Measurements from ENCODE around the gene USP5.

Gene USP5

DNA sequence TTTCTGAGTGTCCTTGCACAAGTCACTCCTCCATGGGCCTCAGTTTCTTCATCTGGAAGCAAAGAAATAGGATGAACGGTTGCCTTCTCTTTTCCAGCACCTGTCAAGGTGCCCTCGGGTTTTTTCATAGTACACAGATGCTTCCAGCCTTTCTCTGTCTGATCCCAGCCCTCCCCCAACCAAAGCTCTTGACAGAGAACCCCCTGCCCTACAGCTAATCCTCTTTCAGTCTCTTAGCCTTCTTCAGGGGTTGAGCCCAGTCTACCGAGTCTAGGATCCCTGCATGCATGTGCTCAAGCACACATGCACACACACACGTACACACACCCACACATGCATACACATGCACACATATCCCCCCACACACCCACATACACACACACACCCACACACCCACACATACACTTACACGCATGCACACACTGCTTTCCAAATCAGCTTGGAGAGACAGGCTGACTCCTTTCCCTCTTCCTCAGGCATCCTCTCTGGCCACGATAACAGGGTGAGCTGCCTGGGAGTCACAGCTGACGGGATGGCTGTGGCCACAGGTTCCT is 5.6 kb upstream of the USP5 start:
- TF ChIP-seq, protein P1, sequence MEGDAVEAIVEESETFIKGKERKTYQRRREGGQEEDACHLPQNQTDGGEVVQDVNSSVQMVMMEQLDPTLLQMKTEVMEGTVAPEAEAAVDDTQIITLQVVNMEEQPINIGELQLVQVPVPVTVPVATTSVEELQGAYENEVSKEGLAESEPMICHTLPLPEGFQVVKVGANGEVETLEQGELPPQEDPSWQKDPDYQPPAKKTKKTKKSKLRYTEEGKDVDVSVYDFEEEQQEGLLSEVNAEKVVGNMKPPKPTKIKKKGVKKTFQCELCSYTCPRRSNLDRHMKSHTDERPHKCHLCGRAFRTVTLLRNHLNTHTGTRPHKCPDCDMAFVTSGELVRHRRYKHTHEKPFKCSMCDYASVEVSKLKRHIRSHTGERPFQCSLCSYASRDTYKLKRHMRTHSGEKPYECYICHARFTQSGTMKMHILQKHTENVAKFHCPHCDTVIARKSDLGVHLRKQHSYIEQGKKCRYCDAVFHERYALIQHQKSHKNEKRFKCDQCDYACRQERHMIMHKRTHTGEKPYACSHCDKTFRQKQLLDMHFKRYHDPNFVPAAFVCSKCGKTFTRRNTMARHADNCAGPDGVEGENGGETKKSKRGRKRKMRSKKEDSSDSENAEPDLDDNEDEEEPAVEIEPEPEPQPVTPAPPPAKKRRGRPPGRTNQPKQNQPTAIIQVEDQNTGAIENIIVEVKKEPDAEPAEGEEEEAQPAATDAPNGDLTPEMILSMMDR (IDR thresholded peaks at IDR 0.05; ENCODE audit: low read depth, low read length, missing control alignments): no peak
- in situ Hi-C loops (cut with HindIII; ENCODE audit: low sequenced_read_pairs): no loop called here
- H3K4me3 ChIP-seq (ENCODE audit: low read depth, low read length): no peak overlapping the region
- no peak for DNase-seq (ENCODE audit: low read depth)

DNA sequence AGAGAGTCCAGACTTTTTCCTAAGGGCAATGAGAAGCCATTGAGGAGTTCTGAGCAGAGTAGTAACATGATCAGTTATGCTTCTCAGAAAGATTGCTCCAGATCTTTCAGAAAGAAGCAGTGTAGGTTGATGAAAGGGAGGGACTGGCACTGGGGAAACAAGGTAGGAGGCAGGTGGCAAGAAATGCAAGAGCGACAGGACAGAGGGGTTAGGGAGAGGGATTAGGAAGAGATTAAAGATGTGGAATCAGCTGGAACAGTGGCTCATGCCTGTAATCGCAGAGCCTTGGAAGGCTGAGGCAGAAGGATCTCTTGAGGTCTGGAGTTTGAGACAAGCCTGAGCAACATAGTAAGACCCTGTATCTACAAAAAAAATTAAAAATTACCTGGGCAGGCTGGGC is 4.3 kb upstream of the USP5 start:
- in situ Hi-C loops (cut with HindIII; ENCODE audit: low sequenced_read_pairs): no loop called here
- no peak for DNase-seq (ENCODE audit: low read depth)
- TF ChIP-seq, protein P1 (IDR thresholded peaks at IDR 0.05; ENCODE audit: low read depth, low read length, missing control alignments): no peak
- no peak overlapping the region for H3K4me3 ChIP-seq (ENCODE audit: low read depth, low read length)

DNA sequence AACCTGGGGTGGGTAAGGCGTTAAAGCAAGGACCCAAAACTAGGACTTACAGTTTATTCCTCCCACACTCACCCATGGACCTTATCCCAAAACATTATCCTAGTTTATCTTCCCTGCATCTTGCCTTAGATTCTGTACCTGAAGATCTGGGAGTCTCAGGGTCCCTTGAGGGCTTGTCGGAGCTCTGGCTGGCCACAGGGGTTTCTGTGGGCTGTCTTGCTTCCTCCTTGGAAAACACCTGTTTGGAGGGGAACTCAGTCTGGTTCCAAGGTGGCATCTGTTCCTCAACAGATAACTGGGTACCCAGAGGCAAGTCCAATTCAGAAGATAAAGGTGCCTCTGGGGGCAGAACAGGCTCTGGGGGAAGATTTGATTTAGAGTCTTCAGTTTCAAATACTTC is 2.5 kb upstream of the USP5 start:
- H3K4me3 ChIP-seq (ENCODE audit: low read depth, low read length): no peak overlapping the region
- in situ Hi-C loops (cut with HindIII; ENCODE audit: low sequenced_read_pairs): no loop called here
- no peak for DNase-seq (ENCODE audit: low read depth)
- TF ChIP-seq, protein P1 (IDR thresholded peaks at IDR 0.05; ENCODE audit: low read depth, low read length, missing control alignments): no peak

DNA sequence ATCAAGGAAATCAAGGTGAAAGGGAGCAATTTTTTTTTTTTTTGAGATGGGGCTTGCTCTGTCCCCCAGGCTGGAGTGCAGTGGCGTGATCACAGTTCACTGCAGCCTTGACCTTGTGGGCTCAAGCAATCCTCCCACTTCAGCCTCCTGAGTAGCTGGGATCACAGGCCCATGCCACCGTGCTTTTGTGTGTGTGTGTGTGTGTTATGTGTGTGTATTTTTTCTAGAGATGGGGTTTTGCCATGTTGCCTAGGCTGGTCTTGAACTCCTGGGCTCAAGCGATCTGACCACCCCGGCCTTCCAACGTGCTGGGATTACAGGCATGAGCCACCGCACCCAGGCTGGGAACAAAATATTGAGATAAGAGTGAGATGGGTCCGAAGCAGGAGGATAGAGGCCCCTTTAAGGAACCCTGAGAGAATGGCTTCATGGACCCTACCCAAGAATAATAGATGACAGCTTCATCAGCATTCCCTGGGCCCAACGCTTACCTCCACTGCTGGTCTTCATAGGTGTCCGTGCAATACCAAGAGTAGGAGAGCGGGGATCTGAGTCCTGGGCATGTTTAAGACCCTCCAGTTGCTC is 1.9 kb upstream of the USP5 start:
- no peak for DNase-seq (ENCODE audit: low read depth)
- in situ Hi-C loops (cut with HindIII; ENCODE audit: low sequenced_read_pairs): no loop called here
- TF ChIP-seq, protein P1 (IDR thresholded peaks at IDR 0.05; ENCODE audit: low read depth, low read length, missing control alignments): no peak
- peak overlapping the region; percentile 79 for H3K4me3 ChIP-seq (ENCODE audit: low read depth, low read length)

DNA sequence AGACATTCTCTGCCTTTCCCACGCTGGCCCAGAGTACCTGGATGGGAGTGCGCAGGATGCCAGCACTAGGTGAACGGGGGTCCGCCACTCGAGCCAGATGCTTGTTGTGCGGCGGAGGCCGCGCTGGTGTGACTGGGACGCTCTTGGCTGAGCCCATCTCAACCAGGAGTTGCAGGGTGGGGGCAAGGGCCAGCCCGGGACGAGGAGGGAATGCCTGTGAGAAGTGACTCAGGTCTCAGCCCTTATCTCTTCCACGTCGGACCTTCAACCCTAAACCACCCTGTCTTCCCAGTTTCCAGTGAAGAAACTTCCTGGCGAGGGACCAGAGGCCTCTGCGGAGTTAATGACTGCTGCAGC is 1.2 kb upstream of the USP5 start:
- TF ChIP-seq, protein P1 (IDR thresholded peaks at IDR 0.05; ENCODE audit: low read depth, low read length, missing control alignments): no peak
- in situ Hi-C loops (cut with HindIII; ENCODE audit: low sequenced_read_pairs): no loop called here
- H3K4me3 ChIP-seq (ENCODE audit: low read depth, low read length): peak overlapping the region; percentile 79
- no peak for DNase-seq (ENCODE audit: low read depth)

DNA sequence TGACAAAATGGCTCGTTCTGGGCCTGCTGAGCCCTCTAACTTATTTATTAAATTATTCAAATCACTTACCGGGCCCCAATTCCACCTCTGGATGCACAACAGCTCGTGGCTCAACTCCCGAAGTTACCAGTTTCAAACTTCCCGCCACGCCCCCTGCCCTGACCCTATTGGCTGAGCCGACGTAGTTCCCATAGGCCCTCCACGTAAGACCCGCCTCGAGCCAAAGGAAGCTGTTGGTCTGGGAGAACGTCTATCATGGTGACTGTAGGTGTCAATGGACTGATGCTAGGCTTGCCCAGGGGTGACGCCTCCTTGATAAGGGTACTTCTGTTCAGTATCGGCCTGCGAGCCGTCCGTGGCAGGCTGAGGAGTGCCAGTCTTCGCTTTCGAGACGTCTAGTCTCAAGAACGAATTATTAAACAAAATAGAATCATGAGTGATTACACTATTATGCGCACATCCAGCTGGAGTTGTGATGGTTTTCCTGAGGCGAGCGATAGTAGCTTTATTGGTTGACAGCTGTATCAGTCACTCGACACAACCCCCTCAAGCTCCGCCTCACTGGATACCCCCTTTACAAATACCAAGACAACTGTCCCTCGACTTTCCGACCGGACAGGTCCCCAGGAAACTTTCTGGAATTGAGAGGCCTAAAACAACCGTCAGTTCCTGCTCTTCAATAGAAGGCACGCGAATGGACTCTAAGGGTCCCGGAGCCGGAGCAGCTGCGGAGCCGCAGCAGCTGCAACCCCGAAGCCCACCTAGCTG is 613 bp upstream of the USP5 start, which contains the start of gene CDCA3:
Gene CDCA3, minus strand, starts transcription at position 134 of the 768 bp plus-strand sequence. CDS start 334 bp downstream, outside the sequence.
- TF ChIP-seq, protein P1 (IDR thresholded peaks at IDR 0.05; ENCODE audit: low read depth, low read length, missing control alignments): no peak

More for the DNA sequence above, 613 bp upstream of the USP5 start, which contains the start of gene CDCA3:
- peak within 1 kb of the TSS; percentile 79 for H3K4me3 ChIP-seq (ENCODE audit: low read depth, low read length)
- DNase-seq (ENCODE audit: low read depth): peak; percentile 96
- in situ Hi-C loops (cut with HindIII; ENCODE audit: low sequenced_read_pairs): no loop called here
